H1 (cell line): ENCODE results near the gene MAML3. TPM values are rescaled to one million over a fixed set of nuclear protein-coding genes. Genes with fewer than 3 reads are reported as not detected.

Experiments used
- polyA plus RNA-seq, 7 experiments: library from polyadenylated mRNA; depleted of rRNA in 3 of 7; stranded (reverse) in 5 of 7; unstranded in 2 of 7; fragments of >200 nt in 5 of 7; fragments of 200-250 nt in 2 of 7; gene quantifications; 1 replicate in 5 of 7; 2 replicates in 1 of 7; 4 replicates in 1 of 7; pipeline versions ENCODE4 v1.2.1 to v1.2.3, GENCODE V29; 2011 to 2013; ENCODE audit warnings: missing spikeins in 2 of 7, mixed read lengths in 2 of 7
- total RNA-seq: library from RNA; stranded (reverse); fragmentation: NEBNext Ultra II Directional; extraction: Animal tissue kit (Norgen Biotek cat#: 25700); gene quantifications from 2 replicates; pipeline ENCODE4 v1.2.1, GENCODE V29; 2021
- TF ChIP-seq, protein P1 (sequence below): IDR thresholded peaks from 2 replicates; pipeline ENCODE4 v1.6.1; 2011; ENCODE audit warnings: low read length, improper control_type of control experiment
- TF ChIP-seq, protein P2 (sequence below): IDR thresholded peaks from 2 replicates; pipeline ENCODE4 v1.6.1; 2011; ENCODE audit warnings: low read depth, mild to moderate bottlenecking, low read length; ENCODE audit not compliant: insufficient read depth

Gene MAML3
- total and polyA plus RNA-seq, 2 of the 8 experiments (the other 6 are each of a cell fraction or from before 2014, with no cell fraction given): 2.1 to 5.7 TPM

DNA sequence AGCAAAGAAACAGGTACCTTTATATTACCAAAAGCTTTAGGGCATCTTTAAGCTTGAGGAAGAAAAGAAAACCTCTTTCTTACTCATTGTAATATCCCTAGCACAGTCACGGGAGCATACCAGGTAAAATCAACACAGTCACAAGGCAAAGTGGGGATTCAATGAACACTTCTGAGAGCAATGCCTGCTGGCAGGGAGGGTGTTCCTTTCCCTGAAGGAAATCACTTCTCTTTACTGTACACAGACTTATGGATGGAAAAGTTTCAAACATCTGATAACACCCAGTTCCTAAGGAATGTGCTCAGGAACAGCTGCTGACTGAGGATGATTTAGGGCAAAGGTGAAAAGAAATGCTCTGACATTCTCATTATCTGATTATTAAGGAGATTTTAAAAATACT is 94.8 kb downstream of the MAML3 start (continued):
- TF ChIP-seq, protein P1, sequence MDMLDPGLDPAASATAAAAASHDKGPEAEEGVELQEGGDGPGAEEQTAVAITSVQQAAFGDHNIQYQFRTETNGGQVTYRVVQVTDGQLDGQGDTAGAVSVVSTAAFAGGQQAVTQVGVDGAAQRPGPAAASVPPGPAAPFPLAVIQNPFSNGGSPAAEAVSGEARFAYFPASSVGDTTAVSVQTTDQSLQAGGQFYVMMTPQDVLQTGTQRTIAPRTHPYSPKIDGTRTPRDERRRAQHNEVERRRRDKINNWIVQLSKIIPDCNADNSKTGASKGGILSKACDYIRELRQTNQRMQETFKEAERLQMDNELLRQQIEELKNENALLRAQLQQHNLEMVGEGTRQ: no peak
- TF ChIP-seq, protein P2, sequence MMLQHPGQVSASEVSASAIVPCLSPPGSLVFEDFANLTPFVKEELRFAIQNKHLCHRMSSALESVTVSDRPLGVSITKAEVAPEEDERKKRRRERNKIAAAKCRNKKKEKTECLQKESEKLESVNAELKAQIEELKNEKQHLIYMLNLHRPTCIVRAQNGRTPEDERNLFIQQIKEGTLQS: no peak
